Activated naive CD4-positive, alpha-beta T cell treated with anti-CD3 and anti-CD28 coated beads, Interleukin-2, amount 50 U/mL, for 72 hours (primary cell): ENCODE results near the gene LMX1A. TPM values are rescaled to one million over a fixed set of nuclear protein-coding genes. Genes with fewer than 3 reads are reported as not detected.

Experiments
- ATAC-seq, 2 donors: fragments of 150-1000 bp; cut with Tn5 transposase; 2 replicates each; pipeline ENCODE4 v1.10.0; 2021; ENCODE audit warnings: mild to moderate bottlenecking in 2 of 2, moderate library complexity in 2 of 2
- DNase-seq, 2 donors: peaks; one replicate each; pipeline ENCODE4 v3.0.0; 2021 to 2022; ENCODE audit warnings: low spot score in 2 of 2
- H3K27ac Mint-ChIP-seq, 2 donors: one replicate each; pipeline ENCODE4 v1.8.0; 2022; ENCODE audit warnings: mild to moderate bottlenecking in 2 of 2, mixed read lengths in 2 of 2
- H3K36me3 Mint-ChIP-seq, 2 donors: one replicate each; pipeline ENCODE4 v1.8.0; 2022; ENCODE audit warnings: mixed read lengths in 2 of 2
- H3K9me3 Mint-ChIP-seq, 2 donors: one replicate each; pipeline ENCODE4 v1.8.0; 2022; ENCODE audit warnings: mixed read lengths in 2 of 2
- total RNA-seq, 2 donors: library from RNA; stranded (reverse); gene quantifications; one replicate each; pipeline ENCODE4 v1.2.3, GENCODE V29; 2022

Gene LMX1A
- total RNA-seq, 2 donors from 2014 or later: not detected

DNA sequence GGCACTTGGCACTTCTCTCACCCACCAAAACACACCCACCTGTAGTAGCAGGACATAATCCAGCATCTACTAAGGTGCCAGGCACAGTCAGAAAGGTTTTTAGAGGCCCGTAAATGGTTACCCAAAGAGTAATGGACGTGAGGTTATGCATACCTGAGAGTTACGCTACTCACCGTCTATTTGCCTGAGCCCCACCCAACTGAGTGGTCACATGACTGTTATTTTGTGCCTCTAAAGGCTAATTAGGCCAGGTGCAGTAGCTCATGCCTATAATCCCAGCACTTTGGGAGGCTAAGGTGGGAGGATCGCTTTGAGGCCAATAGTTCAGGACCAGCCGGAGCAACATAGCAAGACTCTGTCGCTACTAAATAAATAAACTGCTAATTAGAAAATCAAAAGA, 11.0 kb downstream of the LMX1A start:
- ATAC-seq (no peak), DNase-seq (no peak)
- Mint-ChIP-seq H3K36me3 (no peaks in the 10 kb centered on the region), H3K9me3 (no peaks in the 10 kb centered on the region), H3K27ac (no peak overlapping the region)

DNA sequence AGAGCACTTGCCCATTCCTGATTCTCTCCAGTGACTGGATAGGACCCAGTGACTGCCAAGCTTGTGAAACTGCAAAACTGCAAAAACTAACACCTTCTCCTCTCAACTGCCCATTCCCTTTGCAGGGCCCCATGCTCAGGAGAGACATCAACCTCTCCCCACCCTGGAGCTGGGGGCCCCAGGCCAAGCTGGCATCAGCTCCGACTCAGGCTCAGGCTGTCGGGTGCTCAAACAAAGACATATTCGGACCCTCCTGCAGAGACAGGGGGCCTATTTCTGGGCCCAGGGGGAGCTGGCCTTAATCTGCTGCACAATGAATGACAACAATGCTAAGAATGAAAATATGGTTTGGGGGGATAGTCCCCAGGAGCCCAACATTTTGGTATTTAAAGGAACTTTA, 11.8 kb downstream of the LMX1A start:
- no peak for DNase-seq
- no peaks in the 10 kb centered on the region for H3K9me3 Mint-ChIP-seq

DNA sequence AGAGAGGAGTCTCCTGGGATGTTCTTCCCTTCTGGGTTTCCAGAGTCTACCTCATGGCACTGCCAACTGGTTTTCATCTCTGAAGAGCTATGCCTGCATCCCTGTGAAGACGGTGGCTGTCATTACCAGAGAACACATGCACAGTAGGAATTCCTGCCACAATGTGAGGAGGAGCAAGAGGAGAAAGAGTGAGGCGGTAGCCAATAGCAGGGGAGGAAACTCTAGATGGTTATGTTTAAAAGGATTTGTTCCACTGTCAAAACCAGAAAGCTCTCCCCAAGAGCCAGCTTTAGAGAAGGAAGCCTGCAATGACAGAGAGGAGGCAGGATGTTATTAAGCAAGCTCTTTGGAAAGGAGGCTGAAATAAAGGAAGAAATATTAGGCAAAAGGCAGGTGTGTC, 12.3 kb downstream of the LMX1A start:
- ATAC-seq (no peak), DNase-seq (no peak)
- Mint-ChIP-seq H3K27ac (no peak overlapping the region), H3K9me3 (no peaks in the 10 kb centered on the region), H3K36me3 (no peaks in the 10 kb centered on the region)

More for the DNA sequence above, 11.8 kb downstream of the LMX1A start:
- no peak for ATAC-seq
- Mint-ChIP-seq H3K27ac (no peak overlapping the region), H3K36me3 (no peaks in the 10 kb centered on the region)

DNA sequence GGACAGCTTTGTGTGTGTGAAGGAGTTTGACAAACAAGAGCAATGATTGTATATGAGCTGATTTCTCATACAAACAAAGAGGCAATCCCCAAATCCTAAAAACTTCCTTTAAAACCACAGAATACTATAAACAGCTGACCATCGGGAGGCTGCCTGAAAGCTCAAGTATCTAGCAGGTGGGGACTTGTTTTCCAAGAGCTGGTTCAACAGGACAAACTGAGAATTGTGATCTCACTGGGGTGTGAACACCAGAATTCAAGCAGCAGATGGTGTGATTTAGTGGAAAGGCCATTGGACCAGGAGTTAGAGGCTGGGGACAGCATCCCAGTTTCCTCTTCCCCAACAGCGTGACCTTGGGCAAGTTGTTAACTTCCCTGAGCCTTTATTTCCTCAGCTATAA, 13.9 kb downstream of the LMX1A start:
- Mint-ChIP-seq H3K36me3 (no peaks in the 10 kb centered on the region), H3K27ac (no peak overlapping the region), H3K9me3 (no peaks in the 10 kb centered on the region)
- DNase-seq: no peak
- no peak for ATAC-seq

GRCh38 chr1:165342168-165342567, 14.3 kb downstream of the LMX1A start:
- no peaks in the 10 kb centered on the region for H3K9me3 Mint-ChIP-seq

DNA sequence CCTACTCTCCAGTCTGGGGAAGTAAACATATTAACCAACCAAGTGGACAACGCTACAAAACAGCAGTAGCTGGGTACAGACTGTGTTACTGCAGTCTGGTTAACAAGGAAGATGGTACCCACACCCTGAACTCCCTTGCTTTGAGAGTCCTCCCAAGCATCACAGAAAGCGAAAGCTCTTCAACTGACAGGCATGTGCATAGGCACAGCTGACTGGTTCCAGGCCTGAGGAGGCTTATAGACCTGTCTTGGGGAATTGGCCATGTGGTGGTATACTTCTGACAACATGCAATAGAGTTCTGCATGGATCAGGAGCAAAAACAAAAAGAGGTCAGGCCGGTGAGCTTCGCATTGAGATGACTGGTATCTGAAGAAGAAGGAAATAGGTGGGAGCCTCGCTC, 17.4 kb downstream of the LMX1A start:
- DNase-seq (no peak), ATAC-seq (no peak)
- Mint-ChIP-seq H3K9me3 (no peaks in the 10 kb centered on the region), H3K27ac (no peak overlapping the region), H3K36me3 (no peaks in the 10 kb centered on the region)

More at GRCh38 chr1:165342168-165342567, 14.3 kb downstream of the LMX1A start:
- Mint-ChIP-seq H3K36me3 (no peaks in the 10 kb centered on the region), H3K27ac (no peak overlapping the region)
- no peak for DNase-seq
- ATAC-seq: no peak

GRCh38 chr1:165330483-165330882, 26.0 kb downstream of the LMX1A start:
- Mint-ChIP-seq H3K9me3 (no peaks in the 10 kb centered on the region), H3K36me3 (no peaks in the 10 kb centered on the region), H3K27ac (no peak overlapping the region)
- ATAC-seq (no peak), DNase-seq (no peak)

DNA sequence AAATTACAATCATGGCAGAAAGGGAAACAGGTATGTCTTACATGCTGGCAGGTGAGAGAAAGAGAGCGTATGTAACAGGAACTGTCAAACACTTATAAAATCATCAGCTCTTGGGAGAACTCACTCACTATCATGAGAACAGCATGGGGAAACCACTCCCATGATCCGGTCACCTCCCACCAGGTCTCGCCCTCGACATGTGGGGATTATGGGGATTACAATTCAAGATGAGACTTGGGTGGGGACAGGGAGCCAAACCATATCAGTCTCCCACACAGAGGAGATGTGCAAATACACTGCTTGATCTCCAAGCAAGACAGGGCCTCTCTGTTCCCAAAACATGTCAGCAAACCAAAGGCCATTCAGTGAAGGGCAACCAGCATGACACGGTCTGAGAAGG, 27.4 kb downstream of the LMX1A start:
- H3K36me3 Mint-ChIP-seq: no peaks in the 10 kb centered on the region
- DNase-seq: no peak
- H3K27ac Mint-ChIP-seq: no peak overlapping the region
- ATAC-seq: no peak
- no peaks in the 10 kb centered on the region for H3K9me3 Mint-ChIP-seq

DNA sequence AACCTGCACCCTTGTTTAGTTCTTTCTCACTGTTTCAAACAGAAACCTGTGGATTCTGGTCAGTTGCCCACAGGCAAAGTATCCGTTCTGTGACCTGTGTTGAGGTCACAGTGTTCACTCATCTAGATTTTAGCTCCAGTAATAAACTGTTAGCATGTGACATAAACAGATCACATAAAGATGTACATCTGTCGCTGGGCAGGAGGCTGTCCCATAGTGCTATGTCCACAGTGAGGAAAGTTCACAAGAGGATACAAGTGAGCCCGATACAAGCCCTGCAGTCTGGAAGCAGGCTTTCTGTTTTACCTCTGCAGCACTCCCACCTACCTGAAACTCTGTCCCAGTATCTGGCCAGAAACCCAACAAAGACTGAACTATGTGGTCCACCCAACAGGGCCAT, 28.4 kb downstream of the LMX1A start:
- Mint-ChIP-seq H3K27ac (no peak overlapping the region), H3K9me3 (no peaks in the 10 kb centered on the region), H3K36me3 (no peaks in the 10 kb centered on the region)
- DNase-seq (no peak), ATAC-seq (no peak)

DNA sequence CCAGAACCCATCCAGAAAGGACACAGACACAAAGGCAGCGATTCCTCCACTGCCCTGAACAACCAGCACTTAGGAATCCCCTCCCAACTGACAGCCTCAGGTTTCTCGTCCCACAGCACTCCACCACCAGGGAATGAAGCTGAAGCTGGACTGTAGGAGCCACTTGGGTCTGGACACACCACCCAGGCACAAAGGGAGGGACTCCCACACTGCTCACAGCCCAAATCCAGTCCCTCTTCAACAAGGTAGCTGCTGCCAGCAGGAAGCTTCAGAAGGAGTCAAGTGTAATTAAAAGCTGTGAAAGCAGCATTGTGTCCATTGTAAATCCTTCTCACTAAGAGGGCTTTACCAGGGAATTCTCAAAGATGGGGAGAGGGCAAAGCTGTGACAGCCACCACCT, 29.0 kb downstream of the LMX1A start:
- Mint-ChIP-seq H3K9me3 (no peaks in the 10 kb centered on the region), H3K36me3 (no peaks in the 10 kb centered on the region), H3K27ac (no peak overlapping the region)
- DNase-seq (no peak), ATAC-seq (no peak)

GRCh38 chr1:165325460-165326203, 30.9 kb downstream of the LMX1A start:
- H3K27ac Mint-ChIP-seq: no peak overlapping the region
- no peaks in the 10 kb centered on the region for H3K36me3 Mint-ChIP-seq
- no peak for ATAC-seq
- DNase-seq: no peak
- no peaks in the 10 kb centered on the region for H3K9me3 Mint-ChIP-seq

GRCh38 chr1:165324050-165324449, 32.5 kb downstream of the LMX1A start:
- no peaks in the 10 kb centered on the region for H3K9me3 Mint-ChIP-seq
- no peak overlapping the region for H3K27ac Mint-ChIP-seq
- no peak for DNase-seq
- no peaks in the 10 kb centered on the region for H3K36me3 Mint-ChIP-seq
- ATAC-seq: no peak

DNA sequence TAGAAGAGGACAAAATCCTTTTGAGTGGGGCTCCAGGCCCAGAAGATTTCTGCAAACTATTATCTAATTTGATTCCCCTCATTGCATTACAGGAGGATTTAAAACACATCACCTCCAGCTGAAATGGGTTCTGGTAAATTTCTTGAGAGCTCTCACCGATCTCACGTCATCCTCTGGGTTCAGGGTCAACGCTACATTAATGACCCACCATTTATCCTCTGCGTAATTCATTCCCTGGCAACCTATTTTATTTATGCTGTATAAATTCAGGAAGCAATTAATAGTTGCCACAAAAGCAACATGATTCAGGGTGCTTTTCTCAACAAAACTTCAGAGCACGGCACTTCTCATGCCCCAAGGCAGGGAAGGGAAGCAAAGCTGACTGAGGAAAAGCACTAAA, 38.9 kb downstream of the LMX1A start:
- Mint-ChIP-seq H3K9me3 (no peaks in the 10 kb centered on the region), H3K36me3 (no peaks in the 10 kb centered on the region), H3K27ac (peak overlapping the region in 1 of 2 donors; percentile 32)
- ATAC-seq (no peak), DNase-seq (no peak)

- ATAC-seq (no peak), DNase-seq (no peak)
- Mint-ChIP-seq H3K27ac (no peak overlapping the region), H3K36me3 (no peaks in the 10 kb centered on the region), H3K9me3 (no peaks in the 10 kb centered on the region)
These were observed 40.3 kb downstream of the LMX1A start for GRCh38 chr1:165316153-165316772.

- Mint-ChIP-seq H3K36me3 (no peaks in the 10 kb centered on the region), H3K27ac (no peak overlapping the region), H3K9me3 (no peaks in the 10 kb centered on the region)
- ATAC-seq (no peak), DNase-seq (no peak)
These were observed 41.0 kb downstream of the LMX1A start for GRCh38 chr1:165315481-165315880.

DNA sequence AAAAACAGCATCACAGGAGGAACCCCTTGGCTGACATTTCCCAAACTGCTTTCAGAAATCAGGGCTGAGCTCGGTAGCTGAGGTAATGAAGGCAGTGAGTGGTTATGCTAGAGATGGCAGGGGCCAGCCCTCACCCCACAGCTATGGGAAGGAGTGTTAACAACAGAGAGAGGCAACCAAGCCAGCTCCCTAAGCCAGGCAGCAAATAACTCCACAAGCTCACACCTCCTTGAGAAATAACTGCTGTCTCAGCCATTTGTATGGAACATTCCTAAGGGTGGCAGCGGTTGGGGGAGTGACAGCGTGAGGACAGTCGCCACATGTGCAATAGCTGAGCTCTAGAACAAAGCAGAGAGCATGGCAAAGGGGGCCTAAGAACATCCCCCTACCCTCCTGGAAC, 42.6 kb downstream of the LMX1A start:
- H3K27ac Mint-ChIP-seq: no peak overlapping the region
- no peaks in the 10 kb centered on the region for H3K36me3 Mint-ChIP-seq
- ATAC-seq (no peak), DNase-seq (no peak)
- H3K9me3 Mint-ChIP-seq: no peaks in the 10 kb centered on the region

- ATAC-seq (no peak), DNase-seq (no peak)
- H3K9me3 Mint-ChIP-seq: no peaks in the 10 kb centered on the region
- H3K27ac Mint-ChIP-seq: no peak overlapping the region
- H3K36me3 Mint-ChIP-seq: no peaks in the 10 kb centered on the region
These were observed 43.9 kb downstream of the LMX1A start for GRCh38 chr1:165312591-165312990.
